DMS 273 (cell line): Measurements from ENCODE around the gene RGR.

Experiments
- DNase-seq: peaks from one replicate; lab custom pipeline; 2025; ENCODE audit not compliant: unreplicated experiment; lab: John Stamatoyannopoulos, UW

The RGR gene

DNA sequence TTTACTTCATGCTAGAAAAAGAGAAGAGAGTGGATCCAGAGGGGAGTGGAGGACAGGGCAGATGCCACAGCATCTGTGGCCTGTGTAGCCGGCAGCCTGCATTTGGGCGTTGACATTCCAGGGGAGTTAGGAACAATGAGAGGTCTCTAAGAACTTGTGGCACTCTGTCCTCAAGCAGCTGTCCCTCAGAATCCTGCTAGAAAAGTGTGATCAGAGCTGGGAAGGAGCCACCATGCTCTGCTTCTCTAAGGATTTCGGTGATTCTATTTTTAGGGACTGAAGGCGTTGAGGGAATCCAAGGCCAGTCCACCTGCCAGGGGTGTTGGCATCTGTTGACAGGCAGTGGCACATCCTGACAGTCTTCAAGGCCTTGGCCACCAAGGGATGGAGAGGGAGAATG lies 27.1 kb upstream of the RGR start:
- no peak for DNase-seq

DNA sequence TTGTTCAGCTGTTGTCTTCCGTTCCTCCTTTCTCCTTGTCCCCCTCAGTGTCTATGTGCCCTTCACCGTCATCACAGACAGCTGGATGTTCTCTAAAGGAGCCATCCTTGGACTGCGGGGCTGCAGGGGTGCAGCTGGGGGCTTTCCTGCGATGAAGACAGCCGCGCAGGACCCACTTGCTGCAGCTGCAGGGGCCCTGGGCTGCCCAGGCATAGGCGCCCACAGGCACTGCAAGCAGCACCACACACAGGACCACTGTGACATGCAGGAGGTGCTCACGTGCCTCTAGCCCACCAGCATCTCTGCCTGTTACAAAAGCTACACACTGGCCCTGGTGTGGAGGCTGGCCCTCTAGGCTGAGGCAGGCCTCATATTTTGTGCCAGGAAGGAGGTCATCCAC lies 22.9 kb upstream of the RGR start:
- no peak for DNase-seq

DNA sequence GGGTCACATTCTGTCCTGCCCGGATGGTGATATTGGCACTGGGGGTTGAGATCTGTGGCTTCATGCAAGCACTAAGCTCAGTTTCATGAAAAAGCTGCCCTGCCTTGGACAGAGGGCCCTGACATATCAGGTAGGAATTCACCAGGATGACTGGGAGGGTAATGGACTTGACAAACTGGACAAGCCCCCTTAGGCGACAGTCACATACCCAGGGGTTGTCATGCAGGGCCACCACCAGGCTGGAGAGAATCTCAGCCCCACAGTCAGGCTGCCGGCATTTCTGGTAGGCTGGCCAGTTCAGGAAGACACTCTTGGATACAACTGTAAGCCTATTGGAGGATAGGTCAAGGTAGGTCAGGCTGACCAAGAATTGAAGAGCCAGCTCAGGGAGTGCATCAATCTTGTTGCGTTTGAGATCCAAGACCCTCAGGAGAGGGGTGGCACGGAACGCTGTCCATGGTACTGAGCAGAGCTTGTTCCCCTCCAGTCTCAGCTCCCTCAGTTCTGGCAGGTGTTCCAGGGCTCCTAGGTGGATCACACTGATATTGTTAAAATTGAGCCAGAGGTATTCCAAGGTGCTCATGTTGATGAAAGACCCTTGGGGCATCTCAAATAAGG lies 20.3 kb upstream of the RGR start:
- DNase-seq, result peak; percentile 1

- DNase-seq, result no peak
Observed at GRCh38 chr10:84225427-84226173, 19.3 kb upstream of the RGR start, which contains the start of gene LRIT2. Gene LRIT2, minus strand, starts transcription at chr10:84225544. Its CDS starts 24 bp downstream, at chr10:84225520.

- DNase-seq, result no peak
Observed at GRCh38 chr10:84226616-84227015, 18.2 kb upstream of the RGR start.

- no peak for DNase-seq
Observed at GRCh38 chr10:84227810-84228209, 17.0 kb upstream of the RGR start.

DNA sequence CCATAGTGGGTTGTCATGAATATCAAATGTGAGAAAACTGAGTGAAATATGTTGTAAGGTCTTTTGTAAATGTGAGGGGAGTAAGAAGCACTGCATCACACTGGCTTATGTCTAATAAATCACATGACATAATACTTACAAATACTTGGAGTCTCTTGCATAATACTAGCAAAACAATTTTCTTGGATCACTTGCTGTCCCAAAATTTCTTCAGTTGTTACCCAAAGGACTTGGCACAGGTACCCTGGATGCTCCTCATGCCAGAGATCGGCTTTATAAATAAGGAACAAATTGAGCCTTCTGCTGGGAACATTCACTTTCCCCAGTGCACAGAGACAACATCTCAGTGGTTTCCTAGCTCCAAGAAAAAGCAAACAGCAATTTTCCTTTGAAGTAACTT lies 14.5 kb upstream of the RGR start:
- no peak for DNase-seq

- no peak for DNase-seq
Observed at GRCh38 chr10:84232376-84232775, 12.5 kb upstream of the RGR start.

GRCh38 chr10:84233940-84234339 lies 10.9 kb upstream of the RGR start:
- DNase-seq, result no peak

DNA sequence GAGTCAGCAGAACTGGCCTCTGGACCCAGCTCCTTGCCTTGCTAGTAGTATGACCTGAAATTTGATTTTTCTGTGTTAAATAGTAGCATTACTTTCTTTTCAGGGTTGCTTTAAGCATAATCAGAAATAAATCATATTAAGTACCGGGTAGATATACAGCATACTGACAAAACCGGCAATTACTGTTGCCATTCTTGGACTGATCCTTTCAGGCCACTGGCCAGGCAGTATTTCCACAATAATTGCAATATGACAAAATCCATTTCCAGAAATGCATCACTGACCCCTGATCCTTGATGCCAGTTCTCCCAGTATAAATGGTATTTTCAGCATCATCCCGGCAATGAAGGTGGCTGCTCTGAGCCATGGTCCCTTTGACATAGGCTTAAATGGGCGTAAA lies 10.4 kb upstream of the RGR start:
- no peak for DNase-seq

GRCh38 chr10:84235096-84235495 lies 9.8 kb upstream of the RGR start:
- no peak for DNase-seq

DNA sequence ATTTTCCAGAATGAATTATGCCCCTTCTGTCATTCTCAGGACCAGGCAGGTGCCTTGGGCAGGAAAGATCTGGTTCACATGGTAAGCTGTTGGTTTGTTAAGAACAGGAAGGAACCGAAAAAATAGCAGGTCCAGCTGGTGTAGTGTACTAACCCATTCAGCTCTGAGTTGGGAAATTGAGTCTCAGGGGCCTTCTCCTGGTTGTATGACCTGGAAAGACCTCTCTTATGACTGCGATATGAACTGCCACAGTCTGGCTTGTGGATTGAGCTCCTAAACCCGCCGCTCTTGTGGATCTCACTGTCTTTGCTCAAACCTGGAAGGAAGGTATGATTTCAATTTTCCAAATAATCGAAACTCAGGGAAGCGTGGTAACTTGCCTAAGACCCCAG lies 8.1 kb upstream of the RGR start:
- no peak for DNase-seq

DNA sequence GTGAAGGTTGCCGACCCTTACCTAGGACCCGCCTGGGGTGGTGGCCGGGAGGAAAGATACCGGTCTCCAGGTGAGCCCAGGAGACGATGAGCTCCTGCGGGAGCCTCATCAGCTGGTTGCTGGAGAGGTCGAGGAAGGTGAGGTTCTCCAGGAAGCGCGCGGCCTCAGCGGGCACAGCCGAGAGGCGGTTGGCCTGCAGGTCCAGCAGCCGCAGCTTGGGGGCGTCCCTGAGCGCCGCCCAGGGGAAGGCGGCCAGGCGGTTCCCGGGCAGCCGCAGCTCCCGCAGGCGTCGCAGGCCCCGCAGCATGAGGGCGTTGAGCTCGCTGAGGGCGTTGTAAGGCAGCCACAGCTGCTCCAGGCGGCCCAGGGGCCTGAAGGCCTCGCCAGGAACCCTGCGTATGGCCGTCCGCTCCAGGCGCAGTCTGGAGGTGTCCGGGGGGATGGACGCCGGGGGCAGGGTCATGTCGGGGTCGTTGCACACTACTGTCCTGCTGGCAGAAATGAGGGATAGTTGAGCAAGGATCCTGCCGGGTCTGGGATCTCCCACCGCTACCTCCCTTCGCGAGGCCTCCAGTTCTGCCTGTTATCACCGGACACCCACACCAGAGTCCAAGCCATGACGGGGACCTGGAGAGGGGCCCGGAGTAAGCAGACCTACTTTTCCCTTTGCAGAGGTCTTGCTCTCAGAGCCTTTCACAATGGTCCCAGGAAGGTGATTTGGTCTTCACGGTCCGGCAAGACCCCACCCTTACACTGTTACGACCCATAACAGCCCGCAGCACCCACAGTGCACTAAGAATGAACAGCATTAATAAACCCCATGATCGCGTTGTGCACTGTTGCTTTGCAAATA lies 7.4 kb upstream of the RGR start:
- no peak for DNase-seq

DNA sequence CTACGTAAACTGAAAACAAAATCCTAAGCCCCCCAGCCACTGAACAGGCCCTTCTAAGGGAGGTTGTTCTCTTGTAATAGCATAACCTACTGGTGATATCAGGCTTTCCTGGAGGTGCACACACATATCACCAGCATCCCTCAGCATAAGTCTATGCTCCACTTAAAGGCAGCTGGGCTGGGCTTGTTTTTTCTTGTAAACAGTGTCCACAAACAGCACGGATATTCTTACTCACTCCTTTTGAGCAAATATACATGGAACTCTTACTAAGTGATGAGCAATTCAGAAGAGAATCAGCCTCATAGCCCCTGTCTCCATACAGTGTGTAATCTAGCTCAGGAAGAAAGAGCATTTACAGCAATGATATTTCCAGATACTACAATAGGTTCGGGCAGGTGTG lies 5.9 kb upstream of the RGR start:
- DNase-seq, result no peak

- no peak for DNase-seq
Observed at GRCh38 chr10:84241185-84241790, 3.6 kb upstream of the RGR start, which contains the start of gene LRIT1. Gene LRIT1, minus strand, starts transcription at chr10:84241546. Its CDS starts 107 bp downstream, at chr10:84241439.

GRCh38 chr10:84243759-84244158 lies 1.1 kb upstream of the RGR start:
- DNase-seq, result no peak

DNA sequence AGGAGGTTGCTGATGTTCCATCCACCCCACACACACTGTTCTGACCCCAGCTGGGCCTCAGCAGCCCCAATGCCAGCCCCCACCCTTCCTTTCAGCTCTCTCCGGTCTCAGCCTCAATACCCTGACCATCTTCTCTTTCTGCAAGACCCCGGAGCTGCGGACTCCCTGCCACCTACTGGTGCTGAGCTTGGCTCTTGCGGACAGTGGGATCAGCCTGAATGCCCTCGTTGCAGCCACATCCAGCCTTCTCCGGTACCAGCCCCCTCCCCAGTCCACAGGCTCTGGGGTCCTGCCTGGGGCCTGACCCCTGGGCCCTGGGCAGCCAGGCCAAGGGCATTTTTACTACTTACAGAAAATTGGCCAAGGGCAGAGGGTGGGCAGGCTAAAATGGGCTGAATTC lies 2.6 kb downstream of the RGR start:
- DNase-seq, result no peak

GRCh38 chr10:84248794-84249193 lies 3.9 kb downstream of the RGR start:
- no peak for DNase-seq

GRCh38 chr10:84254552-84255478 lies 10.0 kb downstream of the RGR start:
- no peak for DNase-seq
